ENCODE measurements around the gene COL16A1.
"Not testable (repeated sequence)": the region's sequence is repeated elsewhere in the genome, so short reads cannot be mapped to it uniquely, and the experiment has no call there.

Gene COL16A1

GRCh38 chr1:31718327-31718897 lies 14.6 kb upstream of the COL16A1 start:
- DNase-seq (ENCODE audit: low read depth, low spot score): no peak
- no peaks in the 10 kb centered on the region for H3K9me3 ChIP-seq (ENCODE audit: control insufficient read depth, insufficient read depth, low read length)
- no peak overlapping the region for H3K27ac ChIP-seq (ENCODE audit: low read length)
- no peaks in the 10 kb centered on the region for H3K36me3 ChIP-seq (ENCODE audit: control insufficient read depth, insufficient read depth, low read length)
- WGBS (ENCODE audit: insufficient coverage, insufficient read length): no CpG with 5 or more reads among the region's 4 CpGs
- H3K27me3 ChIP-seq (ENCODE audit: control insufficient read depth, insufficient read depth, low read length): no peaks in the 10 kb centered on the region
- H3K4me3 ChIP-seq (ENCODE audit: low read length): no peak overlapping the region
- H3K4me1 ChIP-seq (ENCODE audit: control insufficient read depth, insufficient read depth, low read length): no peaks in the 10 kb centered on the region

DNA sequence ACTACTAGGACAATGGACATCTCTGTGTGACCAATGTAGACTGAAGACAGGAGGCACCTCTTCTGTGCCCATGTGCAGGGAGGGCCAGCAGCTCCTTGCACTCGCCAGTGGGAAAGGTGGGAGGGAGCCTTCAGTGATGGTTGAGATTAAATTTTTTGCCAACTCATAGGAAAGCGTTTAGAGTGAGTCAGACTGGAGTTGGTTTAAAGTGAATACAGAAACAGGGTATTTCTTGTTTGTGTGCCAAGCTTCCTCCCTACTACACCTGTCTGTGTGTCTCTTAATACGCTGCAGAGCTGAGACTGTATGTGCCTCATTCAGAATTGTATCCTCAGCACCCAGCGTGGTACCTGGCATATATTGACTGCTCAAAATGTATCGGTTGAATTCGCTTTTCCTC lies 13.5 kb upstream of the COL16A1 start:
- WGBS (ENCODE audit: insufficient coverage, insufficient read length): no CpG with 5 or more reads among the region's 6 CpGs

GRCh38 chr1:31715873-31716220 lies 12.0 kb upstream of the COL16A1 start:
- Histone ChIP-seq H3K27me3 (ENCODE audit: control insufficient read depth, insufficient read depth, low read length) (no peaks in the 10 kb centered on the region), H3K9me3 (ENCODE audit: control insufficient read depth, insufficient read depth, low read length) (no peaks in the 10 kb centered on the region), H3K27ac (ENCODE audit: low read length) (no peak overlapping the region), H3K4me3 (ENCODE audit: low read length) (peak overlapping the region; percentile 31; the same call in 1 of the 2 replicates), H3K36me3 (ENCODE audit: control insufficient read depth, insufficient read depth, low read length) (no peaks in the 10 kb centered on the region), H3K4me1 (ENCODE audit: control insufficient read depth, insufficient read depth, low read length) (no peaks in the 10 kb centered on the region)
- no CpG with 5 or more reads among the region's 7 CpGs for whole genome bisulfite sequencing (ENCODE audit: insufficient coverage, insufficient read length)
- DNase-seq (ENCODE audit: low read depth, low spot score): no peak

More for the DNA sequence above, 13.5 kb upstream of the COL16A1 start:
- DNase-seq (ENCODE audit: low read depth, low spot score): no peak
- Histone ChIP-seq H3K36me3 (ENCODE audit: control insufficient read depth, insufficient read depth, low read length) (no peaks in the 10 kb centered on the region), H3K4me1 (ENCODE audit: control insufficient read depth, insufficient read depth, low read length) (no peaks in the 10 kb centered on the region), H3K4me3 (ENCODE audit: low read length) (no peak overlapping the region), H3K27ac (ENCODE audit: low read length) (no peak overlapping the region), H3K9me3 (ENCODE audit: control insufficient read depth, insufficient read depth, low read length) (no peaks in the 10 kb centered on the region), H3K27me3 (ENCODE audit: control insufficient read depth, insufficient read depth, low read length) (no peaks in the 10 kb centered on the region)

GRCh38 chr1:31715087-31715872 lies 11.5 kb upstream of the COL16A1 start:
- Histone ChIP-seq H3K4me3 (ENCODE audit: low read length) (peak overlapping the region; percentile 48; the same call in 1 of the 2 replicates), H3K27me3 (ENCODE audit: control insufficient read depth, insufficient read depth, low read length) (no peaks in the 10 kb centered on the region), H3K27ac (ENCODE audit: low read length) (no peak overlapping the region), H3K36me3 (ENCODE audit: control insufficient read depth, insufficient read depth, low read length) (no peaks in the 10 kb centered on the region), H3K9me3 (ENCODE audit: control insufficient read depth, insufficient read depth, low read length) (no peaks in the 10 kb centered on the region), H3K4me1 (ENCODE audit: control insufficient read depth, insufficient read depth, low read length) (no peaks in the 10 kb centered on the region)
- peak; percentile 97 for DNase-seq (ENCODE audit: low read depth, low spot score)
- WGBS (ENCODE audit: insufficient coverage, insufficient read length): no CpG with 5 or more reads among the region's 44 CpGs

- H3K4me3 ChIP-seq (ENCODE audit: low read length): peak overlapping the region; percentile 26; the same call in 1 of the 2 replicates
Observed at GRCh38 chr1:31714442-31715086, 10.7 kb upstream of the COL16A1 start.

GRCh38 chr1:31712630-31713029 lies 8.8 kb upstream of the COL16A1 start:
- no peak overlapping the region for H3K4me3 ChIP-seq (ENCODE audit: low read length)
- WGBS (ENCODE audit: insufficient coverage, insufficient read length): no CpG with 5 or more reads among the region's 1 CpG
- no peaks in the 10 kb centered on the region for H3K9me3 ChIP-seq (ENCODE audit: control insufficient read depth, insufficient read depth, low read length)
- no peaks in the 10 kb centered on the region for H3K36me3 ChIP-seq (ENCODE audit: control insufficient read depth, insufficient read depth, low read length)
- no peaks in the 10 kb centered on the region for H3K4me1 ChIP-seq (ENCODE audit: control insufficient read depth, insufficient read depth, low read length)
- H3K27me3 ChIP-seq (ENCODE audit: control insufficient read depth, insufficient read depth, low read length): no peaks in the 10 kb centered on the region
- no peak for DNase-seq (ENCODE audit: low read depth, low spot score)
- no peak overlapping the region for H3K27ac ChIP-seq (ENCODE audit: low read length)

More at GRCh38 chr1:31714442-31715086, 10.7 kb upstream of the COL16A1 start:
- no peak overlapping the region for H3K27ac ChIP-seq (ENCODE audit: low read length)
- H3K9me3 ChIP-seq (ENCODE audit: control insufficient read depth, insufficient read depth, low read length): no peaks in the 10 kb centered on the region
- no CpG with 5 or more reads among the region's 39 CpGs for WGBS (ENCODE audit: insufficient coverage, insufficient read length)
- H3K36me3 ChIP-seq (ENCODE audit: control insufficient read depth, insufficient read depth, low read length): no peaks in the 10 kb centered on the region
- DNase-seq (ENCODE audit: low read depth, low spot score): no peak
- H3K27me3 ChIP-seq (ENCODE audit: control insufficient read depth, insufficient read depth, low read length): no peaks in the 10 kb centered on the region
- H3K4me1 ChIP-seq (ENCODE audit: control insufficient read depth, insufficient read depth, low read length): no peaks in the 10 kb centered on the region

DNA sequence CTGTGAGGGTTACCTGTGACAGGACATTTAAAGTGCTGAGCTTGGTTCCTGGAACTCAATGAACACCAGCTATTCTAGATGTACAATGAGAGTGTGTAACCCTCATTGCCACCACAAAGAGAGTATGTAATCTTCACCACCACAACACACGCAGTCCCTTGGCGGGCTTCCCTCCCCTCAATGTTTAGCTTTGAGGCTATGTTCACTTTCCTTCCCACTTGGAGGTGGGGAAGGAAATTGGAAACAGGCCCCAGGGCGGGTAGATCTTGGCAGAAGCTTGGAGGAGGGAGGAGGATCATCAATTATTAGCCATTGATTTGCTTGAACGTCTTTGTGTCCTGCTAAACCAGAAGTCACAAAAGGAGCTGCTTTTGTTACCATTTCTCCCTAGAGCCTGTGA lies 8.3 kb upstream of the COL16A1 start:
- Histone ChIP-seq H3K4me1 (ENCODE audit: control insufficient read depth, insufficient read depth, low read length) (no peaks in the 10 kb centered on the region), H3K27me3 (ENCODE audit: control insufficient read depth, insufficient read depth, low read length) (no peaks in the 10 kb centered on the region), H3K9me3 (ENCODE audit: control insufficient read depth, insufficient read depth, low read length) (no peaks in the 10 kb centered on the region), H3K4me3 (ENCODE audit: low read length) (no peak overlapping the region), H3K36me3 (ENCODE audit: control insufficient read depth, insufficient read depth, low read length) (no peaks in the 10 kb centered on the region), H3K27ac (ENCODE audit: low read length) (no peak overlapping the region)
- no CpG with 5 or more reads among the region's 4 CpGs for WGBS (ENCODE audit: insufficient coverage, insufficient read length)
- DNase-seq (ENCODE audit: low read depth, low spot score): no peak

GRCh38 chr1:31708324-31708723 lies 4.5 kb upstream of the COL16A1 start:
- Histone ChIP-seq H3K9me3 (ENCODE audit: control insufficient read depth, insufficient read depth, low read length) (no peaks in the 10 kb centered on the region), H3K27ac (ENCODE audit: low read length) (no peak overlapping the region), H3K36me3 (ENCODE audit: control insufficient read depth, insufficient read depth, low read length) (no peaks in the 10 kb centered on the region), H3K27me3 (ENCODE audit: control insufficient read depth, insufficient read depth, low read length) (no peaks in the 10 kb centered on the region), H3K4me3 (ENCODE audit: low read length) (no peak overlapping the region), H3K4me1 (ENCODE audit: control insufficient read depth, insufficient read depth, low read length) (peaks cover 9% of the 10 kb centered on the region; the same call in 1 of the 2 replicates)
- no peak for DNase-seq (ENCODE audit: low read depth, low spot score)
- no CpG with 5 or more reads among the region's 11 CpGs for WGBS (ENCODE audit: insufficient coverage, insufficient read length)

GRCh38 chr1:31707711-31708110 lies 3.9 kb upstream of the COL16A1 start:
- H3K9me3 ChIP-seq (ENCODE audit: control insufficient read depth, insufficient read depth, low read length): no peaks in the 10 kb centered on the region
- peaks cover 11% of the 10 kb centered on the region; the same call in 1 of the 2 replicates for H3K4me1 ChIP-seq (ENCODE audit: control insufficient read depth, insufficient read depth, low read length)
- no peak overlapping the region for H3K4me3 ChIP-seq (ENCODE audit: low read length)
- H3K27me3 ChIP-seq (ENCODE audit: control insufficient read depth, insufficient read depth, low read length): no peaks in the 10 kb centered on the region
- no peak overlapping the region for H3K27ac ChIP-seq (ENCODE audit: low read length)
- WGBS (ENCODE audit: insufficient coverage, insufficient read length): no CpG with 5 or more reads among the region's 5 CpGs
- DNase-seq (ENCODE audit: low read depth, low spot score): no peak
- H3K36me3 ChIP-seq (ENCODE audit: control insufficient read depth, insufficient read depth, low read length): no peaks in the 10 kb centered on the region

GRCh38 chr1:31707059-31707600 lies 3.3 kb upstream of the COL16A1 start:
- not testable (repeated sequence) for H3K9me3 ChIP-seq (ENCODE audit: control insufficient read depth, insufficient read depth, low read length)
- H3K4me1 ChIP-seq (ENCODE audit: control insufficient read depth, insufficient read depth, low read length): peaks cover 11% of the 10 kb centered on the region; the same call in 1 of the 2 replicates

More at GRCh38 chr1:31707059-31707600, 3.3 kb upstream of the COL16A1 start:
- H3K4me3 ChIP-seq (ENCODE audit: low read length); DNase-seq (ENCODE audit: low read depth, low spot score); H3K36me3 ChIP-seq (ENCODE audit: control insufficient read depth, insufficient read depth, low read length); H3K27me3 ChIP-seq (ENCODE audit: control insufficient read depth, insufficient read depth, low read length); H3K27ac ChIP-seq (ENCODE audit: low read length): not testable (repeated sequence)
- WGBS (ENCODE audit: insufficient coverage, insufficient read length): no CpG with 5 or more reads among the region's 4 CpGs

Data from iPS DF 6.9 (cell line).